ENCODE results near the gene CD33. TPM values are rescaled to one million over a fixed set of nuclear protein-coding genes. Genes with fewer than 3 reads are reported as not detected.
A peak's percentile ranks its signal among the peaks of the same experiment; 100 is the strongest.
"Not testable (repeated sequence)": the region's sequence is repeated elsewhere in the genome, so short reads cannot be mapped to it uniquely, and the experiment has no call there.

CD33 gene
- under 1 TPM; 0.47 to 0.70 TPM for total RNA-seq
- not detected for polyA plus RNA-seq

- H3K4me1 Mint-ChIP-seq; H3K36me3 Mint-ChIP-seq; H3K27me3 ChIP-seq (ENCODE audit: insufficient read depth, low read length, poor library complexity, severe bottlenecking); H3K27ac Mint-ChIP-seq; H3K36me3 ChIP-seq (ENCODE audit: insufficient read depth, low read length); H3K9me3 ChIP-seq (ENCODE audit: low read length); H3K27ac ChIP-seq (ENCODE audit: low read depth, low read length); DNase-seq; H3K4me3 ChIP-seq (ENCODE audit: low read length); CTCF ChIA-PET; H3K9me3 Mint-ChIP-seq; H3K4me3 Mint-ChIP-seq; H3K4me1 ChIP-seq (ENCODE audit: insufficient read depth, low read length); POLR2A ChIA-PET: not testable (repeated sequence)
- peaks cover 25 to 78% of the 10 kb centered on the region in 2 donors for H3K27me3 Mint-ChIP-seq
These were observed at the start of gene CD33 for GRCh38 chr19:51224898-51225393. CD33 (plus strand) TSS chr19:51225080; CDS start chr19:51225119, 39 bp downstream.

GRCh38 chr19:51179256-51179655 is 45.6 kb upstream of the CD33 start:
- no peaks in the 10 kb centered on the region for H3K36me3 ChIP-seq (ENCODE audit: insufficient read depth, low read length)
- H3K4me3 ChIP-seq (ENCODE audit: low read length): no peak overlapping the region
- Mint-ChIP-seq H3K36me3 (no peaks in the 10 kb centered on the region), H3K27ac (peak overlapping the region in 2 of 8 donors; percentile 32 to 51), H3K9me3 (no peaks in the 10 kb centered on the region), H3K27me3 (peaks cover 7 to 9% of the 10 kb centered on the region in 2 donors), H3K4me3 (no peak overlapping the region), H3K4me1 (peaks cover 0 to 7% (median 6%) of the 10 kb centered on the region in 3 donors)
- H3K9me3 ChIP-seq (ENCODE audit: low read length): no peaks in the 10 kb centered on the region
- no peaks in the 10 kb centered on the region for H3K4me1 ChIP-seq (ENCODE audit: insufficient read depth, low read length)
- POLR2A ChIA-PET: no interaction called here
- DNase-seq: no peak
- H3K27me3 ChIP-seq (ENCODE audit: insufficient read depth, low read length, poor library complexity, severe bottlenecking): peaks cover 8% of the 10 kb centered on the region
- CTCF ChIA-PET: no interaction called here
- H3K27ac ChIP-seq (ENCODE audit: low read depth, low read length): no peak overlapping the region

GRCh38 chr19:51181377-51181912 is 43.4 kb upstream of the CD33 start:
- Mint-ChIP-seq H3K36me3 (no peaks in the 10 kb centered on the region), H3K27me3 (peaks cover 19 to 22% of the 10 kb centered on the region in 2 donors), H3K4me1 (peaks cover 0 to 7% (median 6%) of the 10 kb centered on the region in 3 donors), H3K9me3 (no peaks in the 10 kb centered on the region), H3K4me3 (no peak overlapping the region), H3K27ac (no peak overlapping the region)
- H3K27ac ChIP-seq (ENCODE audit: low read depth, low read length): no peak overlapping the region
- H3K36me3 ChIP-seq (ENCODE audit: insufficient read depth, low read length): no peaks in the 10 kb centered on the region
- ChIA-PET POLR2A (no interaction called here), CTCF (no interaction called here)
- no peak overlapping the region for H3K4me3 ChIP-seq (ENCODE audit: low read length)
- DNase-seq: no peak
- no peaks in the 10 kb centered on the region for H3K4me1 ChIP-seq (ENCODE audit: insufficient read depth, low read length)
- H3K9me3 ChIP-seq (ENCODE audit: low read length): no peaks in the 10 kb centered on the region
- H3K27me3 ChIP-seq (ENCODE audit: insufficient read depth, low read length, poor library complexity, severe bottlenecking): peaks cover 8% of the 10 kb centered on the region

GRCh38 chr19:51181913-51182419 is 42.9 kb upstream of the CD33 start:
- Histone ChIP-seq H3K9me3 (ENCODE audit: low read length) (no peaks in the 10 kb centered on the region), H3K4me3 (ENCODE audit: low read length) (no peak overlapping the region), H3K27ac (ENCODE audit: low read depth, low read length) (no peak overlapping the region), H3K36me3 (ENCODE audit: insufficient read depth, low read length) (no peaks in the 10 kb centered on the region), H3K4me1 (ENCODE audit: insufficient read depth, low read length) (no peaks in the 10 kb centered on the region), H3K27me3 (ENCODE audit: insufficient read depth, low read length, poor library complexity, severe bottlenecking) (peaks cover 8% of the 10 kb centered on the region)
- CTCF ChIA-PET: no interaction called here
- Mint-ChIP-seq H3K4me3 (peak overlapping the region in 3 of 7 donors; percentile 14 to 77 (median 44)), H3K4me1 (peaks cover 0 to 7% (median 6%) of the 10 kb centered on the region in 3 donors), H3K27ac (peak overlapping the region in 1 of 8 donors; percentile 32), H3K36me3 (no peaks in the 10 kb centered on the region), H3K9me3 (no peaks in the 10 kb centered on the region), H3K27me3 (peaks cover 19 to 22% of the 10 kb centered on the region in 2 donors)
- POLR2A ChIA-PET: no interaction called here
- DNase-seq: no peak

- POLR2A ChIA-PET: no interaction called here
- no peaks in the 10 kb centered on the region for H3K36me3 ChIP-seq (ENCODE audit: insufficient read depth, low read length)
- no peaks in the 10 kb centered on the region for H3K4me1 ChIP-seq (ENCODE audit: insufficient read depth, low read length)
- CTCF ChIA-PET: no interaction called here
- H3K9me3 ChIP-seq (ENCODE audit: low read length): no peaks in the 10 kb centered on the region
- H3K4me3 ChIP-seq (ENCODE audit: low read length): no peak overlapping the region
- peaks cover 0 to 7% (median 6%) of the 10 kb centered on the region in 3 donors for H3K4me1 Mint-ChIP-seq
- H3K27me3 ChIP-seq (ENCODE audit: insufficient read depth, low read length, poor library complexity, severe bottlenecking): peaks cover 8% of the 10 kb centered on the region
- H3K9me3 Mint-ChIP-seq: no peaks in the 10 kb centered on the region
- no peaks in the 10 kb centered on the region for H3K36me3 Mint-ChIP-seq
- peaks cover 22 to 28% of the 10 kb centered on the region in 2 donors for H3K27me3 Mint-ChIP-seq
- H3K27ac ChIP-seq (ENCODE audit: low read depth, low read length): no peak overlapping the region
- peak overlapping the region in 1 of 8 donors; percentile 55 for H3K27ac Mint-ChIP-seq
- peak overlapping the region in 2 of 7 donors; percentile 23 to 37 for H3K4me3 Mint-ChIP-seq
- no peak for DNase-seq
These were observed 41.3 kb upstream of the CD33 start for GRCh38 chr19:51183629-51184028.

- H3K27ac ChIP-seq (ENCODE audit: low read depth, low read length): no peak overlapping the region
- Mint-ChIP-seq H3K27ac (peak overlapping the region in 1 of 8 donors; percentile 92), H3K27me3 (peaks cover 21 to 28% of the 10 kb centered on the region in 2 donors), H3K9me3 (no peaks in the 10 kb centered on the region), H3K4me1 (peaks cover 0 to 7% (median 6%) of the 10 kb centered on the region in 3 donors), H3K36me3 (no peaks in the 10 kb centered on the region), H3K4me3 (no peak overlapping the region)
- H3K36me3 ChIP-seq (ENCODE audit: insufficient read depth, low read length): no peaks in the 10 kb centered on the region
- CTCF ChIA-PET: interaction anchor here (0.6 kb wide), 1 partner anchor 210 kb away, joined by 3 read pairs; no protein-coding TSS in a partner anchor
- no peak overlapping the region for H3K4me3 ChIP-seq (ENCODE audit: low read length)
- DNase-seq: no peak
- H3K9me3 ChIP-seq (ENCODE audit: low read length): no peaks in the 10 kb centered on the region
- no peaks in the 10 kb centered on the region for H3K4me1 ChIP-seq (ENCODE audit: insufficient read depth, low read length)
- peaks cover 8% of the 10 kb centered on the region for H3K27me3 ChIP-seq (ENCODE audit: insufficient read depth, low read length, poor library complexity, severe bottlenecking)
- POLR2A ChIA-PET: no interaction called here
These were observed 39.6 kb upstream of the CD33 start for GRCh38 chr19:51185069-51185867.

GRCh38 chr19:51185868-51186215 is 39.0 kb upstream of the CD33 start:
- peaks cover 21 to 28% of the 10 kb centered on the region in 2 donors for H3K27me3 Mint-ChIP-seq
- no peaks in the 10 kb centered on the region for H3K4me1 ChIP-seq (ENCODE audit: insufficient read depth, low read length)
- no peak overlapping the region for H3K27ac Mint-ChIP-seq
- H3K27ac ChIP-seq (ENCODE audit: low read depth, low read length): no peak overlapping the region
- H3K27me3 ChIP-seq (ENCODE audit: insufficient read depth, low read length, poor library complexity, severe bottlenecking): peaks cover 8% of the 10 kb centered on the region
- no peaks in the 10 kb centered on the region for H3K9me3 ChIP-seq (ENCODE audit: low read length)
- H3K36me3 ChIP-seq (ENCODE audit: insufficient read depth, low read length): no peaks in the 10 kb centered on the region
- no peak overlapping the region for H3K4me3 ChIP-seq (ENCODE audit: low read length)
- H3K9me3 Mint-ChIP-seq: no peaks in the 10 kb centered on the region
- no peak for DNase-seq
- CTCF ChIA-PET: interaction anchor here (0.6 kb wide), 1 partner anchor 210 kb away, joined by 3 read pairs; no protein-coding TSS in a partner anchor
- no peaks in the 10 kb centered on the region for H3K36me3 Mint-ChIP-seq
- no peak overlapping the region for H3K4me3 Mint-ChIP-seq
- POLR2A ChIA-PET: no interaction called here
- peaks cover 0 to 7% (median 6%) of the 10 kb centered on the region in 3 donors for H3K4me1 Mint-ChIP-seq

- no peak overlapping the region for H3K4me3 Mint-ChIP-seq
- no peak for DNase-seq
- H3K9me3 Mint-ChIP-seq: no peaks in the 10 kb centered on the region
- ChIA-PET POLR2A (no interaction called here), CTCF (no interaction called here)
- H3K36me3 ChIP-seq (ENCODE audit: insufficient read depth, low read length): no peaks in the 10 kb centered on the region
- peaks cover 21 to 28% of the 10 kb centered on the region in 2 donors for H3K27me3 Mint-ChIP-seq
- no peaks in the 10 kb centered on the region for H3K36me3 Mint-ChIP-seq
- no peak overlapping the region for H3K27ac Mint-ChIP-seq
- no peaks in the 10 kb centered on the region for H3K9me3 ChIP-seq (ENCODE audit: low read length)
- no peaks in the 10 kb centered on the region for H3K4me1 ChIP-seq (ENCODE audit: insufficient read depth, low read length)
- peaks cover 0 to 7% (median 6%) of the 10 kb centered on the region in 3 donors for H3K4me1 Mint-ChIP-seq
- no peak overlapping the region for H3K4me3 ChIP-seq (ENCODE audit: low read length)
- no peak overlapping the region for H3K27ac ChIP-seq (ENCODE audit: low read depth, low read length)
- peaks cover 8% of the 10 kb centered on the region for H3K27me3 ChIP-seq (ENCODE audit: insufficient read depth, low read length, poor library complexity, severe bottlenecking)
These were observed 38.6 kb upstream of the CD33 start for GRCh38 chr19:51186323-51186722.
